NCI-H1105 (cell line): ENCODE measurements around the gene CCDC171.
A peak's percentile ranks its signal among the peaks of the same experiment; 100 is the strongest.
"Not testable (repeated sequence)": the region's sequence is repeated elsewhere in the genome, so short reads cannot be mapped to it uniquely, and the experiment has no call there.

Experiments used
- DNase-seq: peaks from one replicate; lab custom pipeline; 2025; lab: John Stamatoyannopoulos, UW

Gene CCDC171

DNA sequence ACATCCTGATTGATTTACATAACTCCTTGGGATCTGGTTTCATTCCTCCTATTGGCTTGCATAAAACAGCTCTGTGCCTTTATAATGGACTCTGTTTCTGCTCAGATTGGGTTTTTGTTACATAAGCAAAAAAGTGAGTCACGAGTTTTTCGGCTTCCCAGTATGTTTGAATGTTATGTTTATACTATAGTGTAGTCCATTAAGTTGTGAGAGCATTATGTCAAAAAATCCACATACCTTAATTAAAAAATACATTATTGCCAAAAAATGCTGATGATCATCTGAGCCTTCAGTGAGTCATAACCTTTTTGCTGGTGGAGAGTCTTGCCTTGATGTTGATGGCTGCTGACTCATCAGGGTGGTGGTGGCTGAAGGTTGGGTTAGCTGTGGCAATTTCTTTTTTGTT is 144.6 kb downstream of the CCDC171 start:
- DNase-seq: no peak

DNA sequence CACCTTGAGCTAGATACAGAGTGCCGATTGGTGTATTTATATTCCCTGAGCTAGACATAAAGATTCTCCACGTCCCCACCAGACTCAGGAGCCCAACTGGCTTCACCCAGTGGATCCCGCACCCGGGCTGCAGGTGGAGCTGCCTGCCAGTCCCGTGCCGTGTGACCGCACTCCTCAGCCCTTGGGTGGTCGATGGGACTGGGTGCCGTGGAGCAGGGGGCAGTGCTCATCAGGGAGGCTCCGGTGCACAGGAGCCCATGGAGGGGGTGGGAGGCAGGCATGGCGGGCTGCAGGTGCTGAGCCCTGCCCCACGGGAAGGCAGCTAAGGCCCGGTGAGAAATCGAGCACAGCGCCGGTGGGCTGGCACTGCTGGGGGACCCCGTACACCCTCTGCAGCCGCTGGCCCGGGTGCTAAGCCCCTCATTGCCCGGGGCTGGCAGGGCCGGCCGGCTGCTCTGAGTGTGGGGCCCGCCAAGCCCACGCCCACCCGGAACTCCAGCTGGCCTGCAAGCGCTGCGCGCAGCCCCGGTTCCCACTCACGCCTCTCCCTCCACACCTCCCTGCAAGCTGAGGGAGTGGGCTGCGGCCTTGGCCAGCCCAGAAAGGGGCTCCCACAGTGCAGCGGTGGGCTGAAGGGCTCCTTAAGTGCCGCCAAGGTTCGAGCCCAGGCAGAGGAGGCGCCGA is 147.2 kb downstream of the CCDC171 start:
- DNase-seq: not testable (repeated sequence)

DNA sequence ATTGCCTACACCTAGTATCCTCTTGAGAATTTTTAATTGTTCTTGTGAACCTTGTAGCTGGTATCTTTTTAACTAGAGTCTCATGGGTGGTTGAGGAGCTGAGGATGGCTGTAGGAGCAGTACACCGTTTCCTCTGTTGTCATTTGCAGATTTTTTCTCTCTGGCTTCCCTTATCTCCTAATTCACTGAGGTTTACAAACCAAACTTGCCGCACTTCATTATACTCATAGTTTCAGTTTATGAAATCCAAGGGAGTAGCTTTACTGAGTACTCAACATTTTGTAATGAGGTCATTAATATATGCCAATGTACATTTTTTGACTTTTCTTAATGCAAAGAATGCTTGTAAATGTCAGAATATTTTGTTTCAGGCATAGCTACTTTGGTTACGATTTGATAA is 154.2 kb downstream of the CCDC171 start:
- DNase-seq: no peak

DNA sequence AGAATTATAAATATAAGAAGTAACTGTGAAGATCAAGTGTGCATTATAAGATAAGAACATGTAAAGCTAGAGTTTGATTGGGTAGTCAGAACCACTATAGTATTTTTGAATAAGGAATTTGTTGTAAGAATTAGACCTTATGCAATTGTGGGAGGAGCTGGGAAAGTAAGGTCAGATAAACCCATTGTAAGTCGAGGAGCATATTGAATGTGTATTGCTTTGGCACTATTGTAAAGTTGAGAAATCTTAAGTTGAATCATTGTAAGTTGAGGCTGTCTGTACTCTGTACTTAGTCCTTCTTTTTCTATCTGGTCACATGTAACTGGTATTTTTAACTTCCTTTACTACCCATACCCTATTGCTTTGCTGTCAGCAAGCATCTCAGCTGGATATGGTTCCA is 158.7 kb downstream of the CCDC171 start:
- DNase-seq: no peak

- DNase-seq: peak; percentile 12
Measured at GRCh38 chr9:15711931-15712330, 159.1 kb downstream of the CCDC171 start.

GRCh38 chr9:15714746-15715145 is 161.9 kb downstream of the CCDC171 start:
- no peak for DNase-seq

GRCh38 chr9:15717290-15717967 is 164.6 kb downstream of the CCDC171 start:
- DNase-seq: no peak

- no peak for DNase-seq
Measured at GRCh38 chr9:15718423-15718822, 165.6 kb downstream of the CCDC171 start.

- DNase-seq: no peak
Measured at GRCh38 chr9:15720861-15721260, 168.0 kb downstream of the CCDC171 start.

DNA sequence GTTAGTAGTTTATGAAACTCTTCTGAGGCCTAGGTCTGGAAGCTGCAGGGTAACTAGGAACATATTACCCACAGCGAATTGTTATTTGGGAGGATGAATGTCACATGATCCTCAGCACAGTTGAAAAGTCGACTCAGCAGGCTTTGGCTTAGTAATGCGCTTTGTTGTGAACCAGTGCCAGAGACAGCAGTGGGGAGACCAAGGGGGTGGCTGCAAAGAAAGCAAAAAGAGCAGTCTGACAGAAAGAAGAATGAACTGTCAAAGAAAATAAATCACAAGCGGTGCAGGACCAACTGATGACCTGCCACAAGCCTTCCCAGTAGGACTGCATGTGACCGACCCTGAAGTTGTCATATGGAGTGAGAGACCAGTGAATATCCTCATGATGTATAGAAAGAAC is 170.0 kb downstream of the CCDC171 start:
- DNase-seq: no peak

DNA sequence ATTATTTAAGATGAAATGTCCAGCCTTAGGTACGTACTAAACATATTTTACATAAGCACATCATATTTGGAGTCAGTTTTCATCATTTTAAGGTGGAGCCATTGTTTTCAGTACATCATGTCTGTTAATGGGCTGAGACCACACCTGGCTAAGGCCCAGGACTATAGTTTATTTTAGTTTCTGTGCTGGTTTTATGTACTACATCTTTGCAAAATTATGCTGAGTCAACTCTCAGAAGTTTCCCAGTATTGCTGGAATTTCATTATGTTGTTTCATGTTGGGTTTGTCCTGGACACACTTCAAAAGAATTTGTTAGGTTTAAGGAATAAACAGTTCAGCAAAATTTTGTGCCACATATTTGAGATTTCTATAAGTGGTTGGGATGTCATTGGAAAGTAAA is 171.2 kb downstream of the CCDC171 start:
- DNase-seq: no peak

DNA sequence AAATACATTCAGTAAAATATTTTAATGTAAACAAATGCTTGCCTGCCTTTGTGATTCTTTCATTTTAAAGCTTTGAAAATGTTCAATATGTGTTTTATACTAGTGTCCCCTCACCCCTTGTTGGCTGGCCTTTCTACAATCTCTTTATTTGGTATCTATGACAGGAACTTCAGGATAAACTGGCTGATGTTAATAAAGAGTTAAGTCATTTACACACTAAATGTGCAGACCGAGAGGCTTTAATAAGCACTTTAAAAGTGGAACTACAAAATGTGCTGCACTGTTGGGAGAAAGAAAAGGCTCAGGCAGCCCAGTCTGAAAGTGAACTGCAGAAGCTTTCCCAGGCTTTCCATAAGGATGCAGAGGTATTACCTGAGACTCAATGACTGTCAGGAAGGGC is 171.8 kb downstream of the CCDC171 start:
- DNase-seq: no peak

GRCh38 chr9:15725953-15726352 is 173.1 kb downstream of the CCDC171 start:
- no peak for DNase-seq

DNA sequence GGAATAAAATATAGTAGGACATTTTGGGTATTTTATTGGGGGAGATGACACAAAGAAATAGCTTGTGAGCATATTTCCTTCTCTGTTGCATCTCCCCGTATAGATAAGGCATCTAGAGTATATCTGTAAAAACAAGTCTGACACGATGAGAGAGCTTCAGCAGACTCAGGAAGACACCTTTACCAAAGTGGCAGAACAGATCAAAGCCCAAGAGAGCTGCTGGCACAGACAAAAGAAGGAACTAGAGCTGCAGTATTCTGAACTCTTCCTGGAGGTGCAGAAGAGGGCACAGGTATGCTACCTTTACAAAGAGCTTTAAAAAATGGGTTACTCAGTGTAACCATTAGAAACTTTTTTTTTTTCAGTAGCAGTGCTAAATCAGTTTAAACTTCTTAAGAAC is 176.7 kb downstream of the CCDC171 start:
- no peak for DNase-seq

- no peak for DNase-seq
Measured at GRCh38 chr9:15735083-15735857, 182.4 kb downstream of the CCDC171 start.

GRCh38 chr9:15736569-15736968 is 183.7 kb downstream of the CCDC171 start:
- no peak for DNase-seq

- DNase-seq: no peak
Measured at GRCh38 chr9:15738011-15738410, 185.2 kb downstream of the CCDC171 start.

- DNase-seq: no peak
Measured at GRCh38 chr9:15741015-15741414, 188.2 kb downstream of the CCDC171 start.

- no peak for DNase-seq
Measured at GRCh38 chr9:15743512-15743911, 190.7 kb downstream of the CCDC171 start.

GRCh38 chr9:15744196-15744595 is 191.4 kb downstream of the CCDC171 start:
- DNase-seq: no peak

GRCh38 chr9:15746905-15747304 is 194.1 kb downstream of the CCDC171 start:
- no peak for DNase-seq

DNA sequence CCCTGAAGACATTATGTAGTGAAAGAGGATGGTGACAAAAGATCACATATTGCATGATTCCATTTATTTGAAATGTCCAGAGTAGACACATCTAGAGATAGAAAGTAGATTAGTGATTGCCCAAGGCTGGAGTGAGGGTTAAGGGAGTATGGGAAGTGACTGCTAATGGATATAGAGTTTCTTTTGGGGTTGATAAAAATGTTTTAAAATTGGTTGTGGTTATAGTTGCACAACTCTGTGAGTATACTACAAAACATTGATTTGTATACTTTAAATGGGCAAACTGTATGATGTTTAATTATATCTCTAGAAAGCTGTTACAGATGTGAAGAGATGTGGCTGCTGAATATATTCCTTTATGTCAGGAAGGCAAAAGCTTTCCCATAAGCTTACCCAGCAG is 202.8 kb downstream of the CCDC171 start:
- DNase-seq: no peak

DNA sequence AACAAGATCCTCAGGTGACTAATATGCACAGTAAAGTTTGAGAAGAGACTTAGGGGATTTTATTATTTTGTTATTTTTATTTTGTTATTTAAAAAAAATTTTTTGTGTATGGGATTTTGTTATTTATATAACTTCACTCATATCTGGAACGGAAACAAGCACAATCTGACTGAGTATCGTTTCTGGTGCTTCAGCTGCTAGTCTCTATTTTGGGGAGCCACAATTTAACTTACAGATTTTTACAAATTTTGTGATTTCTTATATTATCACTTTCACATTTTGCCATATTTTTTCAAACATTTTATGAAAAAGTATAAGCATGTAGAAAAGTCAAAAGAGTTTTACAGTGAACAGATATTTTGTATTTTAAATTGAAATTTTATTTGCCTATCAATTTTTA is 208.7 kb downstream of the CCDC171 start:
- DNase-seq: no peak
